GM12891 (cell line): Measurements from ENCODE around the gene RALGPS1.

Source experiments
- PAX5 ChIP-seq: IDR thresholded peaks from 2 replicates; pipeline ENCODE4 v1.6.1; 2011; ENCODE audit warnings: low read length, moderate library complexity, mild to moderate bottlenecking; ENCODE audit not compliant: insufficient read depth, severe bottlenecking
- POLR2A ChIP-seq: IDR thresholded peaks from 2 replicates; pipeline ENCODE4 v1.6.1; 2011; ENCODE audit warnings: low read depth, low read length, control low read depth
- POLR2AphosphoS5 ChIP-seq: IDR thresholded peaks from 2 replicates; pipeline ENCODE4 v1.6.1; 2011; ENCODE audit warnings: low read depth, low read length, control low read depth
- TAF1 ChIP-seq: IDR thresholded peaks from 2 replicates; pipeline ENCODE4 v1.6.1; 2011; ENCODE audit warnings: low read depth, low read length, control low read depth

- TF ChIP-seq POLR2AphosphoS5: no peak
- TF ChIP-seq POLR2A: no peak
- TF ChIP-seq TAF1: no peak
- no peak for TF ChIP-seq PAX5
Measured at GRCh38 chr9:126989847-126990842, 75.6 kb downstream of the RALGPS1 start.
